Dermis microvascular lymphatic vessel endothelial cell (primary cell): ENCODE results near the gene SSBP4. TPM values are rescaled to one million over a fixed set of nuclear protein-coding genes. Genes with fewer than 3 reads are reported as not detected.
"Not testable (repeated sequence)": the region's sequence is repeated elsewhere in the genome, so short reads cannot be mapped to it uniquely, and the experiment has no call there.

Experiments
- DNase-seq, 2 donors: peaks; one replicate each; pipeline versions ENCODE4 v3.0.0 to v3.0.0-alpha.2; 2010; ENCODE audit warnings: low read depth in 2 of 2
- total RNA-seq: library from RNA; depleted of rRNA; stranded (reverse); fragments of >200 nt; gene quantifications from 2 replicates; pipeline ENCODE4 v1.2.1, GENCODE V29; 2014

Gene SSBP4
- 33.9 and 53.5 TPM in 2 replicates for total RNA-seq

GRCh38 chr19:18419195-18419698, at the start of gene SSBP4:
Gene SSBP4 (plus strand): TSS chr19:18419398. CDS start chr19:18419649, 251 bp downstream.
- DNase-seq, result peak in 1 of 2 donors; percentile 86

- DNase-seq, result no peak
Measured at GRCh38 chr19:18373407-18373891, 45.7 kb upstream of the SSBP4 start.

- DNase-seq, result peak; percentile 97 to 99
Measured at GRCh38 chr19:18373892-18374629, 45.1 kb upstream of the SSBP4 start.

GRCh38 chr19:18377026-18377425, 42.2 kb upstream of the SSBP4 start:
- peak in 1 of 2 donors; percentile 50 for DNase-seq

- peak; percentile 63 to 86 for DNase-seq
Measured at GRCh38 chr19:18379803-18380747, 39.1 kb upstream of the SSBP4 start.

GRCh38 chr19:18380843-18381242, 38.4 kb upstream of the SSBP4 start:
- no peak for DNase-seq

GRCh38 chr19:18383622-18384021, 35.6 kb upstream of the SSBP4 start:
- DNase-seq, result not testable (repeated sequence)

- no peak for DNase-seq
Measured at GRCh38 chr19:18384775-18385174, 34.4 kb upstream of the SSBP4 start.

GRCh38 chr19:18385359-18385674, 33.9 kb upstream of the SSBP4 start:
- no peak for DNase-seq

GRCh38 chr19:18385675-18386542, 33.3 kb upstream of the SSBP4 start, which contains the start of gene GDF15:
Gene GDF15 (plus strand): TSS chr19:18386158. CDS start chr19:18386190, 32 bp downstream.
- peak; percentile 90 to 97 for DNase-seq

GRCh38 chr19:18386543-18387271, 32.5 kb upstream of the SSBP4 start:
- DNase-seq, result peak in 1 of 2 donors; percentile 60

GRCh38 chr19:18388100-18388959, 30.9 kb upstream of the SSBP4 start:
- peak; percentile 40 to 66 for DNase-seq

GRCh38 chr19:18388960-18389725, 30.1 kb upstream of the SSBP4 start:
- DNase-seq, result no peak

GRCh38 chr19:18389726-18390064, 29.5 kb upstream of the SSBP4 start:
- DNase-seq, result no peak

GRCh38 chr19:18390065-18390907, 28.9 kb upstream of the SSBP4 start:
- DNase-seq, result peak in 1 of 2 donors; percentile 35

- DNase-seq, result no peak
Measured at GRCh38 chr19:18391509-18392075, 27.6 kb upstream of the SSBP4 start.

GRCh38 chr19:18392417-18392816, 26.8 kb upstream of the SSBP4 start:
- DNase-seq, result no peak
